PC-9 (cell line): ENCODE results near the gene PCDHGA11. TPM values are rescaled to one million over a fixed set of nuclear protein-coding genes. Genes with fewer than 3 reads are reported as not detected.
"Not testable (repeated sequence)": the region's sequence is repeated elsewhere in the genome, so short reads cannot be mapped to it uniquely, and the experiment has no call there.

Experiments used
- BruUV-seq: library from RNA; stranded (reverse); fragments of 400-500 nt; replicated peaks from 2 replicates; lab custom pipeline; 2021; lab: Mats Ljungman, UMichigan
- CTCF ChIA-PET: fragments of 300-600 bp; sonication (Branson Sonifier 250); formaldehyde crosslinking; loops from one replicate; lab custom pipeline; 2022; ENCODE audit warnings: antibody characterized with exemption; lab: Charles Lee
- POLR2A ChIA-PET: fragments of 300-600 bp; sonication (Branson Sonifier 250); formaldehyde crosslinking; loops from one replicate; lab custom pipeline; 2022; ENCODE audit warnings: antibody characterized with exemption; ENCODE audit not compliant: unreplicated experiment; lab: Charles Lee
- DNase-seq, 2 experiments: peaks; one replicate each; pipeline versions ENCODE4 v3.0.0 to v3.0.0-alpha.2; 2015 to 2022; ENCODE audit warnings: mixed read lengths in 1 of 2
- H2AFZ ChIP-seq: fragments of 200-600 bp; sonication (generic); 2 replicates; pipeline ENCODE4 v1.8.1; 2017; ENCODE audit warnings: antibody characterized with exemption
- H3F3A ChIP-seq: fragments of 200-600 bp; sonication (generic); 2 replicates; pipeline ENCODE4 v1.8.1; 2017; ENCODE audit warnings: antibody characterized with exemption, mild to moderate bottlenecking, low read depth; ENCODE audit not compliant: insufficient read depth
- H3K27ac ChIP-seq: fragments of 200-600 bp; sonication (generic); 2 replicates; pipeline ENCODE4 v1.6.1; 2016; ENCODE audit warnings: mixed run types
- H3K27me3 ChIP-seq: fragments of 200-600 bp; sonication (generic); 2 replicates; pipeline ENCODE4 v1.6.1; 2016; ENCODE audit warnings: low read depth, mixed run types; ENCODE audit not compliant: insufficient read depth
- H3K36me3 ChIP-seq: fragments of 200-600 bp; sonication (generic); 2 replicates; pipeline ENCODE4 v1.6.1; 2016; ENCODE audit warnings: low read depth, mixed run types
- H3K4me1 ChIP-seq: fragments of 200-600 bp; sonication (generic); replicated peaks from 2 replicates; pipeline ENCODE4 v1.6.1; 2016; ENCODE audit warnings: mixed run types; ENCODE audit not compliant: insufficient read depth
- H3K4me2 ChIP-seq: fragments of 200-600 bp; sonication (generic); 2 replicates; pipeline ENCODE4 v1.6.1; 2017; ENCODE audit warnings: mixed run types
- H3K4me3 ChIP-seq: fragments of 200-600 bp; sonication (generic); 2 replicates; pipeline ENCODE4 v1.6.1; 2016; ENCODE audit warnings: mixed run types
- H3K79me2 ChIP-seq: fragments of 200-600 bp; sonication (generic); 2 replicates; pipeline ENCODE4 v1.6.1; 2017; ENCODE audit warnings: low read depth, mixed run types
- H3K9me2 ChIP-seq: fragments of 200-600 bp; sonication (generic); 2 replicates; pipeline ENCODE4 v1.8.1; 2017; ENCODE audit warnings: mild to moderate bottlenecking; ENCODE audit not compliant: insufficient read depth
- H3K9me3 ChIP-seq: fragments of 200-600 bp; sonication (generic); 2 replicates; pipeline ENCODE4 v1.8.1; 2016; ENCODE audit warnings: low read depth; ENCODE audit not compliant: insufficient read depth
- H4K20me1 ChIP-seq: fragments of 200-600 bp; sonication (generic); 2 replicates; pipeline ENCODE4 v1.8.1; 2017; ENCODE audit not compliant: insufficient read depth
- CTCF ChIP-seq: fragments of 200-600 bp; sonication (generic); conservative IDR thresholded peaks from 2 replicates; pipeline ENCODE4 v1.6.1; 2017; ENCODE audit warnings: mixed run types, antibody characterized with exemption, mild to moderate bottlenecking, moderate library complexity
- EZH2 ChIP-seq: fragments of 200-600 bp; sonication (generic); IDR thresholded peaks from 2 replicates; pipeline ENCODE4 v1.8.0; 2017; ENCODE audit warnings: antibody characterized with exemption, low read depth
- intact Hi-C: fragments of 100-400 bp; cut with micrococcal nuclease; formaldehyde crosslinking; loops from one replicate; pipeline ENCODE4 v1.10.0; 2022; ENCODE audit not compliant: unreplicated experiment
- total RNA-seq: library from RNA; stranded (reverse); gene quantifications from 2 replicates; pipeline ENCODE4 v1.2.3, GENCODE V29; 2021

The PCDHGA11 gene
- total RNA-seq, 1 experiment from 2014 or later: 0.22 TPM

DNA sequence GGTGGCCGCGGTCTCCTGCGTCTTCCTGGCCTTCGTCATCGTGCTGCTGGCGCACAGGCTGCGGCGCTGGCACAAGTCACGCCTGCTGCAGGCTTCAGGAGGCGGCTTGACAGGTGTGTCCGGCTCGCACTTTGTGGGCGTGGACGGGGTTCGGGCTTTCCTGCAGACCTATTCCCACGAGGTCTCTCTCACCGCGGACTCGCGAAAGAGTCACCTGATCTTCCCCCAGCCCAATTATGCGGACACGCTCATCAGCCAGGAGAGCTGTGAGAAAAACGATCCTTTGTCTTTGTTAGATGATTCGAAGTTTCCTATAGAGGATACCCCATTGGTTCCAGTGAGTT is 5.6 kb upstream of the PCDHGA11 start:
- H3K27me3 ChIP-seq, CTCF ChIA-PET, BruUV-seq: not testable (repeated sequence)

GRCh38 chr5:141417494-141418172 is 3.2 kb upstream of the PCDHGA11 start, which contains the start of gene PCDHGB7:
Gene PCDHGB7 (plus strand): TSS chr5:141417677. CDS start chr5:141417860, 183 bp downstream.
- peak; percentile 73 for TF ChIP-seq CTCF
- H3K4me1 ChIP-seq, H3K79me2 ChIP-seq, H2AFZ ChIP-seq, H4K20me1 ChIP-seq, H3K36me3 ChIP-seq, BruUV-seq, H3K27ac ChIP-seq, H3F3A ChIP-seq, H3K9me3 ChIP-seq, H3K4me2 ChIP-seq, H3K27me3 ChIP-seq, H3K4me3 ChIP-seq, H3K9me2 ChIP-seq, POLR2A ChIA-PET: not testable (repeated sequence)
- DNase-seq: peak in 1 of 2 experiments; percentile 67
- CTCF ChIA-PET: interaction anchor here (1.0 to 1.3 kb wide), 2 partner anchors 11 to 146 kb away, joined by 3 to 7 read pairs; no protein-coding TSS in a partner anchor
- intact Hi-C loops: loop anchor here (1.0 to 10.0 kb wide), 2 partner anchors 93 to 147 kb away; partner anchors contain the start of gene TAF7

More for the DNA sequence above, 5.6 kb upstream of the PCDHGA11 start:
- H3K4me3 ChIP-seq, POLR2A ChIA-PET, H3K4me2 ChIP-seq, H4K20me1 ChIP-seq, DNase-seq, H3F3A ChIP-seq, H3K27ac ChIP-seq, H3K9me3 ChIP-seq, H2AFZ ChIP-seq, H3K36me3 ChIP-seq, H3K9me2 ChIP-seq, H3K4me1 ChIP-seq, H3K79me2 ChIP-seq: not testable (repeated sequence)
- intact Hi-C loops: loop anchor here (10.0 kb wide), 1 partner anchor 90 kb away; the partner anchor contains the start of gene TAF7

DNA sequence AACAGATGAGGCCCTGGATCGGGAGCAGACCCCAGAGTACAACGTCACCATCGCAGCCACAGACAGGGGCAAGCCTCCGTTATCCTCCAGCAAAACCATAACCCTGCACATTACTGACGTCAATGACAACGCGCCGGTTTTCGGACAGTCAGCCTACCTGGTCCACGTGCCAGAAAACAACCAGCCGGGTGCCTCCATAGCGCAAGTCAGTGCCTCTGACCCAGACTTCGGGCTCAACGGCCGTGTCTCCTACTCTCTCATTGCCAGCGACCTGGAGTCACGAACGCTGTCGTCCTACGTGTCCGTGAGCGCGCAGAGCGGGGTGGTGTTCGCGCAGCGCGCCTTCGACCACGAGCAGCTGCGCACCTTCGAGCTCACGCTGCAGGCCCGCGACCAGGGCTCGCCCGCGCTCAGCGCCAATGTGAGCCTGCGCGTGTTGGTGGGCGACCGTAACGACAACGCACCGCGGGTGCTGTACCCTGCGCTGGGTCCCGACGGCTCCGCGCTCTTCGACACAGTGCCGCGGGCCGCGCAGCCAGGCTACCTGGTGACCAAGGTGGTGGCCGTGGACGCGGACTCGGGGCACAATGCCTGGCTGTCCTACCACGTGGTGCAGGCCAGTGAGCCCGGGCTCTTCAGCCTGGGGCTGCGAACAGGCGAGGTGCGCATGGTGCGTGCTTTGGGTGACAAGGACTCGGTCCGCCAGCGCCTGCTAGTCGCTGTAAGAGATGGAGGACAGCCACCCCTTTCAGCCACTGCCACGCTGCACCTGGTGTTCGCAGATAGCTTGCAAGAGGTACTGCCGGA is 1.6 kb upstream of the PCDHGA11 start:
- Histone ChIP-seq H3K9me3 (no peaks in the 10 kb centered on the region), H3K79me2 (no peaks in the 10 kb centered on the region), H4K20me1 (no peaks in the 10 kb centered on the region), H3F3A (no peaks in the 10 kb centered on the region), H3K9me2 (no peaks in the 10 kb centered on the region), H3K36me3 (no peaks in the 10 kb centered on the region), H3K27ac (no peak overlapping the region), H2AFZ (no peak overlapping the region), H3K4me1 (no peaks in the 10 kb centered on the region), H3K27me3 (peaks cover 10% of the 10 kb centered on the region; the same call in 1 of the 2 replicates), H3K4me2 (no peak overlapping the region), H3K4me3 (no peak overlapping the region)
- BruUV-seq: no TSS peak
- CTCF ChIA-PET: no interaction called here
- no peak for DNase-seq
- intact Hi-C loops: loop anchor here (10.0 kb wide), 1 partner anchor 94 kb away; the partner anchor contains the start of gene TAF7
- POLR2A ChIA-PET: no interaction called here
- no peak for TF ChIP-seq CTCF
- TF ChIP-seq EZH2: no peak
